Measurements from ENCODE around the gene ANAPC2.

- TF ChIP-seq CTCF (IDR thresholded peaks at IDR 0.05; ENCODE audit: low read depth, low read length) (no peak), EZH2phosphoT487 (IDR thresholded peaks at IDR 0.05; ENCODE audit: low read depth) (no peak)
These were observed 34.1 kb upstream of the ANAPC2 start, which contains the start of gene RNF208 for GRCh38 chr9:137222190-137223077.

Data from OCI-LY3 (cell line).